Retinal pigment epithelial cell (primary cell): ENCODE measurements around the gene EFNA3.
"Not testable (repeated sequence)": the region's sequence is repeated elsewhere in the genome, so short reads cannot be mapped to it uniquely, and the experiment has no call there.

Experiments
- DNase-seq: peaks from one replicate; pipeline ENCODE4 v3.0.0-alpha.2; 2010; ENCODE audit warnings: low read depth
- H3K4me3 ChIP-seq: 2 replicates; pipeline ENCODE4 v1.5.1; 2011; ENCODE audit warnings: mild to moderate bottlenecking, low read length, control low read depth, moderate library complexity
- CTCF ChIP-seq: conservative IDR thresholded peaks from 2 replicates; pipeline ENCODE4 v1.5.1; 2011; ENCODE audit warnings: low read depth, low read length, control low read depth, inconsistent platforms

Gene EFNA3

GRCh38 chr1:155110381-155110780, 31.7 kb downstream of the EFNA3 start:
- no peak for TF ChIP-seq CTCF
- DNase-seq: no peak

GRCh38 chr1:155110826-155111225, 32.2 kb downstream of the EFNA3 start:
- H3K4me3 ChIP-seq: no peak overlapping the region
- no peak for DNase-seq
- no peak for TF ChIP-seq CTCF

More at GRCh38 chr1:155110381-155110780, 31.7 kb downstream of the EFNA3 start:
- no peak overlapping the region for H3K4me3 ChIP-seq

GRCh38 chr1:155113450-155113980, 34.9 kb downstream of the EFNA3 start:
- no peak for DNase-seq
- no peak overlapping the region for H3K4me3 ChIP-seq
- no peak for TF ChIP-seq CTCF

GRCh38 chr1:155116113-155116764, 37.6 kb downstream of the EFNA3 start:
- TF ChIP-seq CTCF: no peak
- H3K4me3 ChIP-seq: no peak overlapping the region
- DNase-seq: no peak

- no peak for DNase-seq
- no peak overlapping the region for H3K4me3 ChIP-seq
- no peak for TF ChIP-seq CTCF
These were observed 39.0 kb downstream of the EFNA3 start for GRCh38 chr1:155117610-155118009.

- not testable (repeated sequence) for H3K4me3 ChIP-seq, DNase-seq
These were observed 39.5 kb downstream of the EFNA3 start for GRCh38 chr1:155118090-155118489.

GRCh38 chr1:155120253-155120652, 41.6 kb downstream of the EFNA3 start:
- no peak for TF ChIP-seq CTCF
- no peak overlapping the region for H3K4me3 ChIP-seq
- no peak for DNase-seq
